ENCODE results near the gene EGF. TPM values are rescaled to one million over a fixed set of nuclear protein-coding genes. Genes with fewer than 3 reads are reported as not detected.

EGF gene
- total RNA-seq, 1 experiment from 2014 or later, result 1.5 TPM

- Histone ChIP-seq H3K4ac (ENCODE audit: low read depth, low read length) (no peak overlapping the region), H3K56ac (ENCODE audit: insufficient read length, low read depth, low read length) (no peak overlapping the region), H2BK12ac (ENCODE audit: insufficient read length, low read depth, low read length) (no peak overlapping the region), H3K9ac (ENCODE audit: extremely low read depth, insufficient read length, low read length) (no peak overlapping the region), H3K4me1 (ENCODE audit: insufficient read depth, low read length) (no peaks in the 10 kb centered on the region), H3T11ph (ENCODE audit: low read length) (no peak overlapping the region), H3K4me2 (ENCODE audit: insufficient read depth, insufficient read length, low read length) (no peak overlapping the region), H4K5ac (ENCODE audit: insufficient read length, low read depth, low read length) (no peak overlapping the region), H3K79me2 (ENCODE audit: insufficient read depth, low read length) (no peaks in the 10 kb centered on the region), H3K27ac (ENCODE audit: insufficient read length, low read depth, low read length) (no peak overlapping the region), H2AFZ (ENCODE audit: low read length) (no peak overlapping the region), H4K91ac (ENCODE audit: insufficient read length, low read depth, low read length) (no peak overlapping the region), H4K8ac (replicated peaks; ENCODE audit: insufficient read length, low read depth, low read length) (no peak overlapping the region), H3K23ac (ENCODE audit: insufficient read length, low read depth, low read length) (no peak overlapping the region), H3K14ac (ENCODE audit: insufficient read depth, low read length) (no peak overlapping the region), H2BK15ac (ENCODE audit: low read depth, low read length) (no peak overlapping the region), H3K27me3 (ENCODE audit: insufficient read depth, low read length) (no peaks in the 10 kb centered on the region), H2BK20ac (ENCODE audit: low read depth, low read length, poor library complexity, severe bottlenecking) (no peak overlapping the region), H2BK5ac (ENCODE audit: insufficient read length, low read length) (no peak overlapping the region), H2BK120ac (ENCODE audit: low read depth, low read length, poor library complexity, severe bottlenecking) (no peak overlapping the region), H4K20me1 (ENCODE audit: control insufficient read depth, insufficient read depth, insufficient read length) (no peaks in the 10 kb centered on the region), H2AK5ac (ENCODE audit: insufficient read length, low read length) (no peak overlapping the region), H3K9me3 (ENCODE audit: control insufficient read depth, low read depth, low read length) (no peaks in the 10 kb centered on the region), H3K18ac (ENCODE audit: insufficient read length, low read depth, low read length) (no peak overlapping the region), H3K23me2 (ENCODE audit: insufficient read length, low read depth, low read length, poor library complexity, severe bottlenecking) (no peaks in the 10 kb centered on the region), H3K79me1 (ENCODE audit: insufficient read depth, low read depth, low read length, poor library complexity, severe bottlenecking) (no peaks in the 10 kb centered on the region)
- no CpG with 5 or more reads among the region's 5 CpGs for WGBS (ENCODE audit: extremely low coverage, insufficient read length, low lambda C conversion rate)
- H3K4me3 Mint-ChIP-seq, result no peak overlapping the region
- H3K27me3 Mint-ChIP-seq (ENCODE audit: low read depth), result no peaks in the 10 kb centered on the region; the same call in 1 of the 2 replicates
- DNase-seq, result no peak
- TF ChIP-seq, protein P1, sequence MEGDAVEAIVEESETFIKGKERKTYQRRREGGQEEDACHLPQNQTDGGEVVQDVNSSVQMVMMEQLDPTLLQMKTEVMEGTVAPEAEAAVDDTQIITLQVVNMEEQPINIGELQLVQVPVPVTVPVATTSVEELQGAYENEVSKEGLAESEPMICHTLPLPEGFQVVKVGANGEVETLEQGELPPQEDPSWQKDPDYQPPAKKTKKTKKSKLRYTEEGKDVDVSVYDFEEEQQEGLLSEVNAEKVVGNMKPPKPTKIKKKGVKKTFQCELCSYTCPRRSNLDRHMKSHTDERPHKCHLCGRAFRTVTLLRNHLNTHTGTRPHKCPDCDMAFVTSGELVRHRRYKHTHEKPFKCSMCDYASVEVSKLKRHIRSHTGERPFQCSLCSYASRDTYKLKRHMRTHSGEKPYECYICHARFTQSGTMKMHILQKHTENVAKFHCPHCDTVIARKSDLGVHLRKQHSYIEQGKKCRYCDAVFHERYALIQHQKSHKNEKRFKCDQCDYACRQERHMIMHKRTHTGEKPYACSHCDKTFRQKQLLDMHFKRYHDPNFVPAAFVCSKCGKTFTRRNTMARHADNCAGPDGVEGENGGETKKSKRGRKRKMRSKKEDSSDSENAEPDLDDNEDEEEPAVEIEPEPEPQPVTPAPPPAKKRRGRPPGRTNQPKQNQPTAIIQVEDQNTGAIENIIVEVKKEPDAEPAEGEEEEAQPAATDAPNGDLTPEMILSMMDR (conservative IDR thresholded peaks at IDR 0.05), result no peak
- H3K36me3 Mint-ChIP-seq (ENCODE audit: insufficient read depth in 1 of 3, low read depth in 3 of 3), result peaks cover 3 to 18% (median 15%) of the 10 kb centered on the region in 3 experiments
- H3K4me1 Mint-ChIP-seq, result peaks cover 13 to 14% of the 10 kb centered on the region in 2 experiments
- no peaks in the 10 kb centered on the region for H3K9me3 Mint-ChIP-seq
- H3K27ac Mint-ChIP-seq, result no peak overlapping the region
Measured at GRCh38 chr4:110046588-110047049, 133.9 kb downstream of the EGF start.
